GM12878 (cell line): Measurements from ENCODE around the gene RNF175. TPM values are rescaled to one million over a fixed set of nuclear protein-coding genes. Genes with fewer than 3 reads are reported as not detected.

Experiments
- ATAC-seq: fragments of 200-7000 bp; cut with Tn5 transposase; 3 replicates; pipeline ENCODE4 v1.9.1; 2020; ENCODE audit warnings: mild to moderate bottlenecking, moderate library complexity
- BruUV-seq: library from RNA; stranded (reverse); fragments of 400-500 nt; replicated peaks from 2 replicates; lab custom pipeline; 2021; lab: Mats Ljungman, UMichigan
- CTCF ChIA-PET: fragments of 300-600 bp; sonication (Branson Sonifier 250); formaldehyde crosslinking; extraction: SDS; loops from one replicate; lab custom pipeline; 2021; ENCODE audit warnings: inconsistent platforms; lab: Yijun Ruan, JAX
- POLR2A ChIA-PET: fragments of 350-600 bp; formaldehyde crosslinking; extraction: SDS; loops from one replicate; lab custom pipeline; 2021; ENCODE audit warnings: inconsistent platforms; lab: Charles Lee
- RAD21 ChIA-PET: fragments of 300-600 bp; sonication (Branson Sonifier 250); formaldehyde crosslinking; loops from one replicate; lab custom pipeline; 2023; ENCODE audit warnings: antibody characterized with exemption; ENCODE audit not compliant: unreplicated experiment; lab: Charles Lee
- SMC1A ChIA-PET: fragments of 300-600 bp; sonication (Branson Sonifier 250); formaldehyde crosslinking; loops from one replicate; lab custom pipeline; 2023; ENCODE audit not compliant: unreplicated experiment, uncharacterized antibody; lab: Charles Lee
- DNase-seq: peaks from one replicate; pipeline ENCODE4 v3.0.0-alpha.2; 2011; ENCODE audit warnings: low read depth, low spot score
- FAIRE-seq: peaks from 3 replicates; lab custom pipeline; 2011; peaks lifted over from hg19 to GRCh38; lab: Jason Lieb, UNC
- H2AFZ ChIP-seq: 2 replicates; pipeline ENCODE4 v1.6.0; 2011; ENCODE audit warnings: low read depth, low read length, control low read depth; ENCODE audit not compliant: control insufficient read depth
- H3K27ac ChIP-seq: 2 replicates; pipeline ENCODE4 v1.5.1; 2011; ENCODE audit warnings: control low read depth; ENCODE audit not compliant: control insufficient read depth, insufficient read depth
- H3K27me3 ChIP-seq, 2 experiments: replicated peaks in 1 of 2; 2 replicates each; pipeline versions ENCODE4 v1.6.0 to v1.6.1; 2011; ENCODE audit warnings: low read length in 1 of 2; ENCODE audit not compliant: control insufficient read depth in 2 of 2, insufficient read depth in 2 of 2
- H3K36me3 ChIP-seq, 2 experiments: 2 replicates each; pipeline ENCODE4 v1.5.1; 2011; ENCODE audit warnings: low read length in 1 of 2; ENCODE audit not compliant: control insufficient read depth in 2 of 2, insufficient read depth in 2 of 2
- H3K4me1 ChIP-seq: 2 replicates; pipeline ENCODE4 v1.6.1; 2011; ENCODE audit warnings: mild to moderate bottlenecking, low read length, moderate library complexity, mixed read lengths; ENCODE audit not compliant: control insufficient read depth, insufficient read depth
- H3K4me2 ChIP-seq: 2 replicates; pipeline ENCODE4 v1.6.0; 2011; ENCODE audit warnings: control low read depth; ENCODE audit not compliant: control insufficient read depth, insufficient read depth
- H3K4me3 ChIP-seq: fragments of 200-600 bp; sonication (generic); 2 replicates; pipeline ENCODE4 v1.5.1; 2016
- H3K79me2 ChIP-seq: 2 replicates; pipeline ENCODE4 v1.6.0; 2011; ENCODE audit warnings: low read length; ENCODE audit not compliant: control insufficient read depth, insufficient read depth
- H3K9ac ChIP-seq: 2 replicates; pipeline ENCODE4 v1.8.0; 2011; ENCODE audit warnings: low read length, control low read depth, mixed read lengths; ENCODE audit not compliant: control insufficient read depth, insufficient read depth
- H3K9me3 ChIP-seq: replicated peaks from 3 replicates; pipeline ENCODE4 v1.5.1; 2011; ENCODE audit warnings: mild to moderate bottlenecking, low read length; ENCODE audit not compliant: control insufficient read depth, insufficient read depth
- H4K20me1 ChIP-seq: 2 replicates; pipeline ENCODE4 v1.6.0; 2011; ENCODE audit not compliant: control insufficient read depth, insufficient read depth
- ATF2 ChIP-seq: IDR thresholded peaks from 2 replicates; pipeline ENCODE4 v1.6.1; 2012; ENCODE audit warnings: low read length, inconsistent platforms
- ATF7 ChIP-seq: fragments of 450-650 bp; IDR thresholded peaks from 2 replicates; pipeline ENCODE4 v1.6.1; 2016; ENCODE audit warnings: low read depth, mild to moderate bottlenecking
- CBX3 ChIP-seq: fragments of 200-600 bp; sonication (generic); IDR thresholded peaks from 2 replicates; pipeline ENCODE4 v1.6.1; 2016; ENCODE audit warnings: low read depth, borderline replicate concordance
- CHD4 ChIP-seq: fragments of 200-600 bp; sonication (generic); IDR thresholded peaks from 2 replicates; pipeline ENCODE4 v1.6.1; 2016; ENCODE audit warnings: mild to moderate bottlenecking
- CREM ChIP-seq: IDR thresholded peaks from 2 replicates; pipeline ENCODE4 v1.6.1; 2014; ENCODE audit warnings: antibody characterized with exemption, low read depth
- CTCF ChIP-seq, 3 experiments: IDR thresholded peaks in 2 of 3; conservative IDR thresholded peaks in 1 of 3; 2 replicates each; pipeline ENCODE4 v1.5.1; 2011; ENCODE audit warnings: low read depth in 3 of 3, low read length in 3 of 3, mild to moderate bottlenecking in 3 of 3, control low read depth in 2 of 3, moderate library complexity in 2 of 3, inconsistent platforms in 1 of 3, mixed read lengths in 1 of 3; ENCODE audit not compliant: control insufficient read depth in 2 of 3, insufficient read depth in 1 of 3; ENCODE audit errors: extremely low read depth in 1 of 3
- IRF5 ChIP-seq: fragments of 450-650 bp; IDR thresholded peaks from 2 replicates; pipeline ENCODE4 v1.6.1; 2017; ENCODE audit warnings: borderline replicate concordance
- MXI1 ChIP-seq: fragments of 150-350 bp; IDR thresholded peaks from 2 replicates; pipeline ENCODE4 v1.6.1; 2011; ENCODE audit warnings: low read depth, mild to moderate bottlenecking, inconsistent platforms, low read length, improper control_type of control experiment
- NR2C1 ChIP-seq: fragments of 450-650 bp; IDR thresholded peaks from 2 replicates; pipeline ENCODE4 v1.6.1; 2017; ENCODE audit warnings: antibody characterized with exemption, mild to moderate bottlenecking, moderate library complexity
- NR2C2 ChIP-seq: IDR thresholded peaks from 2 replicates; pipeline ENCODE4 v1.6.1; 2011; ENCODE audit warnings: borderline replicate concordance, low read depth; ENCODE audit not compliant: control insufficient read depth, insufficient read length
- POLR2AphosphoS2 ChIP-seq: IDR thresholded peaks from 2 replicates; pipeline ENCODE4 v1.6.1; 2011; ENCODE audit warnings: low read depth, mild to moderate bottlenecking, low read length, improper control_type of control experiment, moderate library complexity
- SP1 ChIP-seq: IDR thresholded peaks from one replicate; pipeline ENCODE4 v1.6.1; 2011; ENCODE audit warnings: low read depth, low read length
- SREBF2 ChIP-seq: IDR thresholded peaks from 2 replicates; pipeline ENCODE4 v1.6.1; 2012; ENCODE audit warnings: mild to moderate bottlenecking, low read length
- YBX1 ChIP-seq: fragments of 450-650 bp; IDR thresholded peaks from 2 replicates; pipeline ENCODE4 v1.6.1; 2016; ENCODE audit warnings: antibody characterized with exemption
- ZBTB11 ChIP-seq: fragments of 450-650 bp; formaldehyde crosslinking; IDR thresholded peaks from 2 replicates; pipeline ENCODE4 v1.5.0; 2022; ENCODE audit warnings: mild to moderate bottlenecking, missing genetic modification characterization
- ZNF384 ChIP-seq: IDR thresholded peaks from 2 replicates; pipeline ENCODE4 v1.6.1; 2012; ENCODE audit warnings: low read depth, mild to moderate bottlenecking, low read length, improper control_type of control experiment, borderline replicate concordance
- ZSCAN29 ChIP-seq: fragments of 450-650 bp; IDR thresholded peaks from 2 replicates; pipeline ENCODE4 v1.6.1; 2017; ENCODE audit warnings: mild to moderate bottlenecking, moderate library complexity
- WGBS: methylation state at CpG from one replicate; pipeline ENCODE4 v1.1.6; 2016; ENCODE audit warnings: low lambda C conversion rate; ENCODE audit not compliant: insufficient replicate concordance, insufficient coverage; ENCODE audit errors: missing lambda C conversion rate; 5-methylcytosine and 5-hydroxymethylcytosine counted together
- in situ Hi-C: fragments of 300-500 bp; cut with MboI; formaldehyde crosslinking; loops from 9 replicates; pipeline ENCODE4 v1.14.3; 2018; ENCODE audit warnings: mixed read lengths
- intact Hi-C: fragments of 100-400 bp; cut with micrococcal nuclease; formaldehyde crosslinking; loops from one replicate; pipeline ENCODE4 v1.14.2; 2022; ENCODE audit not compliant: unreplicated experiment
- polyA plus RNA-seq, 11 experiments: library from polyadenylated mRNA; depleted of rRNA in 4 of 11; unstranded in 6 of 11; stranded (reverse) in 5 of 11; fragments of >200 nt; fragmentation: Nextera tagmentation in 4 of 11; fragmentation: Illumina TruSeq in 1 of 11; extraction: Ambion mirVana in 4 of 11; extraction: Trizol in 1 of 11; gene quantifications; 1 replicate in 1 of 11; 2 replicates in 10 of 11; pipeline versions ENCODE4 v1.2.1 to v1.2.3, GENCODE V29; 2011 to 2016; ENCODE audit warnings: inconsistent platforms in 2 of 11, missing spikeins in 2 of 11, low read depth in 1 of 11
- total RNA-seq, 4 experiments: library from RNA; depleted of rRNA in 3 of 4; stranded (reverse); fragments of >200 nt in 3 of 4; fragmentation: Illumina TruSeq in 1 of 4; extraction: Trizol in 1 of 4; gene quantifications; 2 replicates each; pipeline versions ENCODE4 v1.2.1 to v1.2.3, GENCODE V29; 2013 to 2021

Gene RNF175
- total and polyA plus RNA-seq, 10 of the 15 experiments (the other 5 are each of a cell fraction or from before 2014, with no cell fraction given): not detected

GRCh38 chr4:153766758-153767157 is 6.9 kb upstream of the RNF175 start (continued):
- TF ChIP-seq IRF5 (no peak), CTCF (IDR thresholded peaks at IDR 0.05 in 2 of 3, conservative IDR thresholded peaks at IDR 0.05 in 1 of 3; ENCODE audit: control insufficient read depth in 2 of 3, extremely low read depth in 1 of 3, insufficient read depth in 1 of 3, low read depth in 3 of 3, low read length in 3 of 3) (no peak)

- DNase-seq (no peak), FAIRE-seq (no peak), ATAC-seq (no peak)
- Histone ChIP-seq H3K27ac (no peak overlapping the region), H3K27me3 (no peaks in the 10 kb centered on the region), H2AFZ (no peak overlapping the region), H3K4me3 (no peak overlapping the region), H3K4me2 (no peak overlapping the region), H3K79me2 (no peaks in the 10 kb centered on the region), H3K9me3 (no peaks in the 10 kb centered on the region), H4K20me1 (no peaks in the 10 kb centered on the region), H3K36me3 (no peaks in the 10 kb centered on the region), H3K4me1 (no peaks in the 10 kb centered on the region), H3K9ac (no peak overlapping the region)
- ChIA-PET SMC1A (no interaction called here), CTCF (no interaction called here), POLR2A (no interaction called here), RAD21 (no interaction called here)
- WGBS: 37% methylated on average over 8 of the region's 8 CpGs
- intact Hi-C loops (no loop called here), in situ Hi-C loops (no loop called here)
- TF ChIP-seq NR2C1: no peak
- TF ChIP-seq NR2C2: no peak
- no peak for TF ChIP-seq SP1
- TF ChIP-seq ATF2: no peak
- TF ChIP-seq ZNF384: no peak
- no peak for TF ChIP-seq CREM
- TF ChIP-seq SREBF2: no peak
- TF ChIP-seq ZSCAN29: no peak
- no peak for TF ChIP-seq ZBTB11 (CRISPR knock-in tag)
- TF ChIP-seq MXI1: no peak
- TF ChIP-seq CBX3: no peak
- no peak for TF ChIP-seq YBX1
- no peak for TF ChIP-seq POLR2AphosphoS2
- TF ChIP-seq CHD4: no peak
- TF ChIP-seq ATF7: no peak
- BruUV-seq: no TSS peak
These were observed 6.1 kb upstream of the RNF175 start for GRCh38 chr4:153765894-153766293.
